ENCODE data around the gene PCDHGA1.
A peak's percentile ranks its signal among the peaks of the same experiment; 100 is the strongest.

The PCDHGA1 gene

DNA sequence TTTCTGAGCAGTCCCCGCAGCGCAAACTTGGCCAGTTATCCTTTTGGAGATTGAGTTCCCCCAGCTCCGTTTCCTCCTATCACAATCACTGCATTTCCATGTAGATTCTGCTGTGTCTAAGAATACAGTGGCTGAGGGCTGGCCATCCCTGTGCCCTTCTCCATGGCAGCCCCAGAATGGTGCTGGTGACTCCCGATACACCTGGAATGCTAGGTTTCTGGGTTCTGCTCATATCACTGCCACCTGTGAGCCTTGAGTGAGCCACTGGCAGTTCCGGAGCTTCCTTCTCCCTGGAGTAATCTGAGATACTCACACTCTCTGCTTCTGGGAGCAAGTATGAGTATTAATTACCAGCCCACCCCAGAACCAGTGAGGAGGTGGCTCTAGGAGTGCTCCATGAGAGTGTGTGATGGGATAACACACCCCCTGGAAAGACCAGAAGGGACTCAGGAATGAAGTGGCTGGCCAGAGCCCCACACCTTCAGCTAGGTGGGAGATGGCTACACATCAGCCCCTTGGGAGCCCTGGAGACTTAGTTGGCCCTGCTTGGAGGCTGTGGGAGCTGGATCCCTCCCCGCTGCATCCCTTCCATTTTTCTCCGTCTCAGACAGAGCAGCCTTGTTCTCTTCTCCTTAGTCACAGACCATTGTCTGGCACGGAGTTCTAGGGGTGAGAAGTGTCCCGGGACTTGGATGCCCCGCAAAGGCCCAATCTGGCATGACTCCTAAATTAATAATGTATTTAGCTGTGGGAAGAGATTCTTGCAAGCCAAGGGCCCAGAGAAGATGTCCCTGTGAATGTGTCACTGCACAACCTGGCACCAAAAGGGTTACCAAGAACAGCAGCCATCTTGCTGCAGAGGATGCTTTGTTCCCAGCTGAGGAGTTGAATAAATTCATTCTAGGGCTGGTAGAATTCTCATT is 163.4 kb downstream of the PCDHGA1 start:
- H3K27me3 ChIP-seq (ENCODE audit: control insufficient read depth, insufficient read depth, low read length, poor library complexity, severe bottlenecking), result no peaks in the 10 kb centered on the region
- 86 to 89% methylated on average over 10 of the region's 10 CpGs for WGBS, 2 experiments
- H3K27ac ChIP-seq (ENCODE audit: insufficient read depth, low read depth, low read length, poor library complexity, severe bottlenecking), result peak overlapping the region; percentile 92
- H3K9me3 ChIP-seq (ENCODE audit: control insufficient read depth, low read length), result no peaks in the 10 kb centered on the region
- no peak overlapping the region for H3K4me3 ChIP-seq (ENCODE audit: insufficient read depth, low read depth, low read length)
- peaks cover 30% of the 10 kb centered on the region for H3K36me3 ChIP-seq (ENCODE audit: control insufficient read depth, insufficient read depth, low read length)
- H3K4me1 ChIP-seq (ENCODE audit: control insufficient read depth, insufficient read depth, low read length), result peaks cover 36% of the 10 kb centered on the region

DNA sequence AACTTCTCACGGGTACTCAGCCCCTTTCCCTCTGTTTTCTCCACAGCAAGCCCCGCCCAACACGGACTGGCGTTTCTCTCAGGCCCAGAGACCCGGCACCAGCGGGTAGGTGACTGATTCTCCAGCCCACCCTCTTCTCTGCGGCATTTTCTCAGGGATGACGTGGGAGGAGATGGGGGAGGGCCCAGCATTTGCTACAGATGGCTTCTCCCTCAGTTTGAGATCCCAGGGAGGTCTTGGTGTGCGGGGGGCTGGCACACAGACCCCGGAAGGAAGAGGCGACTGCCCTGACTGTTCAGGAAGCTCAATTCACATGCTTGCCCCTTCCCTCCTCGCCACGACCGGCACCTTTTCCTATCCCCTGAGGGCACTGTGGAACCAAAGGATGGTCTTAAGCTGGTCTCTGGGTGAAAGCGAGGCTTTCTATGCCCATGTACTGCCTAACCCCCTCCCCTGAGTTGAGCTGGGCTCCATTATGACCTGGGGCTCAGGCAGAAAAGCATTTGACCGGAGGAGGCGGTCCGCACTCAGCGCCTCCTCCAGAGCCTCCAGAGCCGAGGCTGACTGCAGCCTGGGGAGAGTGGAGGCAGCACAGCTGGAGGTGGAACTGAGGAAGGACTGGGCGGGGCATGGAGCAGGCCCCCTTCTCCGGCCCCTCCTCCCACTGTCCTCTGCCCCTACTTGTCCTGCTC is 164.6 kb downstream of the PCDHGA1 start:
- 9 to 12% methylated on average over 22 of the region's 22 CpGs for WGBS, 2 experiments
- Histone ChIP-seq H3K27ac (ENCODE audit: insufficient read depth, low read depth, low read length, poor library complexity, severe bottlenecking) (peak overlapping the region; percentile 92), H3K4me1 (ENCODE audit: control insufficient read depth, insufficient read depth, low read length) (peaks cover 36% of the 10 kb centered on the region)

DNA sequence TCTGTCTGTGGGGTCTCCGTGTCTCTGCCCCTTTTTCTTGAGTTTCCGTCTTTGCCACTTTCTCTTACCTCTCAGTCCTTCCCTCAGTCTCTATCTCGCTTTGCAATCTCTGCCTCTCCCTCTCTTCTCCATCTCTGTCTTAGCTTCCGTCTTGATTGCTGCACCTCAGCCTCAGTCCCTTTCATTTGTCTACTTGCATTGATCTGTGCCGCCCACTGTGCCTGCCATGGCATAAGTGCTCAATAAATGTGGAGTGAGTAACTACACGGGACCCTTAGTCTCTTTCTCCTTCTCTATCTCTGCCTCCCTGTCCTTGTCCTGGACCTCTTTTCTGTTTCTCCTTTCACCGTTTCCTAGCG is 165.1 kb downstream of the PCDHGA1 start:
- Histone ChIP-seq H3K27ac (ENCODE audit: insufficient read depth, low read depth, low read length, poor library complexity, severe bottlenecking) (peak overlapping the region; percentile 92), H3K4me3 (ENCODE audit: insufficient read depth, low read depth, low read length) (no peak overlapping the region), H3K36me3 (ENCODE audit: control insufficient read depth, insufficient read depth, low read length) (peaks cover 18% of the 10 kb centered on the region), H3K9me3 (ENCODE audit: control insufficient read depth, low read length) (no peaks in the 10 kb centered on the region), H3K4me1 (ENCODE audit: control insufficient read depth, insufficient read depth, low read length) (peaks cover 36% of the 10 kb centered on the region), H3K27me3 (ENCODE audit: control insufficient read depth, insufficient read depth, low read length, poor library complexity, severe bottlenecking) (no peaks in the 10 kb centered on the region)
- WGBS, 2 experiments, result 25 to 26% methylated on average over 8 of the region's 8 CpGs

More for the DNA sequence above, 164.6 kb downstream of the PCDHGA1 start:
- peak overlapping the region; percentile 14 for H3K4me3 ChIP-seq (ENCODE audit: insufficient read depth, low read depth, low read length)
- no peaks in the 10 kb centered on the region for H3K9me3 ChIP-seq (ENCODE audit: control insufficient read depth, low read length)
- no peaks in the 10 kb centered on the region for H3K27me3 ChIP-seq (ENCODE audit: control insufficient read depth, insufficient read depth, low read length, poor library complexity, severe bottlenecking)
- H3K36me3 ChIP-seq (ENCODE audit: control insufficient read depth, insufficient read depth, low read length), result peaks cover 21% of the 10 kb centered on the region

DNA sequence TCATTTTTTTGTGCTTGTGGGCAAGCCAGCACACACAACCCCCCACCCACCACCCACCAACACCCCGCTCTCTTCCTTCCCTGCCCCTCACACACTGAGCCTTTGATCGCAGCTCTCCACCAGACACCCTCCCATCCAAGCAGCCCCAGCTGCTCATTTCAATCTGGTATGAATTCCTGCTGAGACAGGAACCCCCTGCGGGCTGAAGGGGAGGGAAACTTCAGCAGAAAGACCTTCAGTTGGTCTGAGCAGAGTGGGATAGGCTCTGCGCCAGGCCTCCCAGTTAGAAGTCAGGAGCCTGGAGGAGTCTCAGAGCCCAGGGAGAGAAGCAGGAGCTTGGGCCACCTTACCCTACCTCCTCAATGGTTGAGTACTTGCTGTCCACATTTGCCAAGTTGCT is 165.7 kb downstream of the PCDHGA1 start:
- no peaks in the 10 kb centered on the region for H3K27me3 ChIP-seq (ENCODE audit: control insufficient read depth, insufficient read depth, low read length, poor library complexity, severe bottlenecking)
- H3K4me3 ChIP-seq (ENCODE audit: insufficient read depth, low read depth, low read length), result no peak overlapping the region
- peaks cover 36% of the 10 kb centered on the region for H3K4me1 ChIP-seq (ENCODE audit: control insufficient read depth, insufficient read depth, low read length)
- WGBS, 2 experiments, result 13 to 15% methylated on average over 4 of the region's 4 CpGs
- H3K36me3 ChIP-seq (ENCODE audit: control insufficient read depth, insufficient read depth, low read length), result peaks cover 12% of the 10 kb centered on the region
- H3K9me3 ChIP-seq (ENCODE audit: control insufficient read depth, low read length), result no peaks in the 10 kb centered on the region
- peak overlapping the region; percentile 92 for H3K27ac ChIP-seq (ENCODE audit: insufficient read depth, low read depth, low read length, poor library complexity, severe bottlenecking)

DNA sequence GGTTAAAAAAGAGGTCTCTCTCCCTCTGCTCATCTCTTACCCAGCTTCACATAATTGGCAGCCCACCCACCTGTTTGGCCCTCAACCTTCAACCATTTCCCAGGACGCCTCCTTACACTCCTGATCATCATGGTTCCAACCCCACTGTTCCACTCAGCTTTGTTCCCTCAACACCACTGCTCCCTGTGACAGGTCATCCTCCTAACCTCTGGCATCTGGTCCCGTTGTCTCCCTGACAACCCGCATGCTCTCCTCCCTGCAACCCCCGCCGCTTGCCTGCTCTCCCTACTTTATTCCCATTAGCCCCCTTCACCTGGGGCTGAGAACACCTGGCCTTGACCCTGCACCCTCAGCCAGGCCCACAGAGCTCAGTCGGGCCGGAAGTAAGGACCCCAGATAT is 171.4 kb downstream of the PCDHGA1 start:
- H3K4me1 ChIP-seq (ENCODE audit: control insufficient read depth, insufficient read depth, low read length), result peaks cover 7% of the 10 kb centered on the region
- H3K27me3 ChIP-seq (ENCODE audit: control insufficient read depth, insufficient read depth, low read length, poor library complexity, severe bottlenecking), result no peaks in the 10 kb centered on the region
- H3K36me3 ChIP-seq (ENCODE audit: control insufficient read depth, insufficient read depth, low read length), result peaks cover 7% of the 10 kb centered on the region
- WGBS, 2 experiments, result 73 to 78% methylated on average over 5 to 7 of the region's 7 CpGs
- no peak overlapping the region for H3K27ac ChIP-seq (ENCODE audit: insufficient read depth, low read depth, low read length, poor library complexity, severe bottlenecking)
- H3K4me3 ChIP-seq (ENCODE audit: insufficient read depth, low read depth, low read length), result no peak overlapping the region
- H3K9me3 ChIP-seq (ENCODE audit: control insufficient read depth, low read length), result no peaks in the 10 kb centered on the region

DNA sequence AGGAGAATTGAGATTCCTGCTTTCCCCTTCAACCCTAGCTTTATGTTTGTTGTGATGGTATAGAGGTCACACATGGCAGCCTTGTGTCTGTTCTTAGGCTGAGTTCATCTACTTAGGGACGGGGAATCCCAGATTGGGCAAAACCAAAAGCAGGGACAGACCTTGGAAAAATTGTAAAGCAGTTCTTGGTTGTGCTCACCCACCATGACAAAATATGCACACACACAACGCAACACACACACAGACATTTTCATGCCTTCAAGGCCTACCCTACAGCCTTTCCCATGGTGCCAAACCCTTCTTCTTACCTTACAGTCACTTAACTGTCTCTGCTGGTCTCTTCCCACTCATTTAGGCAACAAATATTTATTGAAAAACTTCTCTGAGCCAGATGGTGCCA is 173.4 kb downstream of the PCDHGA1 start:
- H3K36me3 ChIP-seq (ENCODE audit: control insufficient read depth, insufficient read depth, low read length), result peaks cover 7% of the 10 kb centered on the region
- no peak overlapping the region for H3K27ac ChIP-seq (ENCODE audit: insufficient read depth, low read depth, low read length, poor library complexity, severe bottlenecking)

DNA sequence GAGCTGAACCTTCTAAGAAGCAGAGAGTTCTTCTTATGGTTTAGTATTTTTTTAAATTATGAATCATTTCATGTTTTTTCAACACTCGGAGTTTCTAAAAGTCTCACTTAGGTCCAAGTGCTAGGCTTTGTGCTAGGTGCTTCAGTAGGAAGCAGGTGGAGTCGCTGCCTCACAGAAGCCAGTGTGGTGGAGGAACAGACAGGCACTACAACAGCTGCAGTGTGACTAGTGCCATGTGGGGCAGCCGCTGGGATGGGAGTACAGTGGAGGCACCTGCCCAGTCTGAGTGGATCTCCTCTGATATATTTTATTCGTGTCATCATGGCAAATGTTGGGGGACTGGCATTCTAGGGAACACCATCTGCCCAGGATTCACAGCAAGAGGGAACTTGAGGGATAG is 173.9 kb downstream of the PCDHGA1 start:
- WGBS, 2 experiments, result 96% methylated on average over 4 of the region's 4 CpGs
- no peaks in the 10 kb centered on the region for H3K27me3 ChIP-seq (ENCODE audit: control insufficient read depth, insufficient read depth, low read length, poor library complexity, severe bottlenecking)
- H3K9me3 ChIP-seq (ENCODE audit: control insufficient read depth, low read length), result no peaks in the 10 kb centered on the region
- no peak overlapping the region for H3K27ac ChIP-seq (ENCODE audit: insufficient read depth, low read depth, low read length, poor library complexity, severe bottlenecking)
- H3K36me3 ChIP-seq (ENCODE audit: control insufficient read depth, insufficient read depth, low read length), result peaks cover 7% of the 10 kb centered on the region
- H3K4me3 ChIP-seq (ENCODE audit: insufficient read depth, low read depth, low read length), result no peak overlapping the region
- peaks cover 27% of the 10 kb centered on the region for H3K4me1 ChIP-seq (ENCODE audit: control insufficient read depth, insufficient read depth, low read length)

More for the DNA sequence above, 173.4 kb downstream of the PCDHGA1 start:
- H3K4me1 ChIP-seq (ENCODE audit: control insufficient read depth, insufficient read depth, low read length), result peaks cover 24% of the 10 kb centered on the region
- no peak overlapping the region for H3K4me3 ChIP-seq (ENCODE audit: insufficient read depth, low read depth, low read length)
- no peaks in the 10 kb centered on the region for H3K9me3 ChIP-seq (ENCODE audit: control insufficient read depth, low read length)
- no peaks in the 10 kb centered on the region for H3K27me3 ChIP-seq (ENCODE audit: control insufficient read depth, insufficient read depth, low read length, poor library complexity, severe bottlenecking)
- WGBS, 2 experiments, result 96 to 97% methylated on average over 2 of the region's 2 CpGs

DNA sequence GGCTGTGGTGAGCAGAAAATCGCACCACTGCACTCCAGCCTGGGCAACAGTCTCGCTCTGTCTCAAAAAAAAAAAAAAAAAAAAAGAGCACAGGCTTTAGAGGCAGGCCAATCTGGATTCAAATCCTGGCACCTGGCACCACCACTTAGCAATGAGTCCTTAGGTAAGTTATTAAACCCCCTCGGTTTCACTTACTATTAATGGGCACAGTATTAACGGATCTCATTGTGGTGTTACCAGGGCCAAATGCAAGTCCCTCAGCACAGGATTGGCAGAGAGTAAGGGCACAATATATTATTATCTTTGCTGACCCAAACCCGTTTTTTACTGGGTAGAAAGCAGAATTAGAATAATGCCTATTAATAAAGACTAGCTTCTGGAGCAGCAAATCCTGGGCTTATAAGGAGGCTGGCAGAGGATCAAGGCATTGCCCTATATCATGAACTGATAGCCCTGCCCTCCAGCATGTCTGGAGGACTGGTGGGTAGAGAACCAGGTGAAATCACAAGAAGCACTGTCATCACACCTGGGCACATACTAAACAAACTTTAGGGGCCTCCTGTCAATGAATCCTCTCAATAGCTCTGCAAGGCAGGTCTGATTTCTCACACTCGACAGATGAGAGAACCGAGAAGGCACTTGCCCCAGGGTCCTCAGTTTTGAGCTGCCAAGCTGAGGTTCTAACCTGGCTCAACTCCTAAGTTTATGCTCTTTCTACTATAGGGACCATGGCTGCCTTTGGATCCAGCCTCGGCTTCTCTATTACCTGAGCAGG is 176.3 kb downstream of the PCDHGA1 start:
- 95% methylated on average over 7 to 8 of the region's 8 CpGs for WGBS, 2 experiments
- peaks cover 33% of the 10 kb centered on the region for H3K4me1 ChIP-seq (ENCODE audit: control insufficient read depth, insufficient read depth, low read length)
- H3K27ac ChIP-seq (ENCODE audit: insufficient read depth, low read depth, low read length, poor library complexity, severe bottlenecking), result peak overlapping the region; percentile 44
- no peak overlapping the region for H3K4me3 ChIP-seq (ENCODE audit: insufficient read depth, low read depth, low read length)
- no peaks in the 10 kb centered on the region for H3K27me3 ChIP-seq (ENCODE audit: control insufficient read depth, insufficient read depth, low read length, poor library complexity, severe bottlenecking)
- H3K36me3 ChIP-seq (ENCODE audit: control insufficient read depth, insufficient read depth, low read length), result peaks cover 29% of the 10 kb centered on the region
- no peaks in the 10 kb centered on the region for H3K9me3 ChIP-seq (ENCODE audit: control insufficient read depth, low read length)

DNA sequence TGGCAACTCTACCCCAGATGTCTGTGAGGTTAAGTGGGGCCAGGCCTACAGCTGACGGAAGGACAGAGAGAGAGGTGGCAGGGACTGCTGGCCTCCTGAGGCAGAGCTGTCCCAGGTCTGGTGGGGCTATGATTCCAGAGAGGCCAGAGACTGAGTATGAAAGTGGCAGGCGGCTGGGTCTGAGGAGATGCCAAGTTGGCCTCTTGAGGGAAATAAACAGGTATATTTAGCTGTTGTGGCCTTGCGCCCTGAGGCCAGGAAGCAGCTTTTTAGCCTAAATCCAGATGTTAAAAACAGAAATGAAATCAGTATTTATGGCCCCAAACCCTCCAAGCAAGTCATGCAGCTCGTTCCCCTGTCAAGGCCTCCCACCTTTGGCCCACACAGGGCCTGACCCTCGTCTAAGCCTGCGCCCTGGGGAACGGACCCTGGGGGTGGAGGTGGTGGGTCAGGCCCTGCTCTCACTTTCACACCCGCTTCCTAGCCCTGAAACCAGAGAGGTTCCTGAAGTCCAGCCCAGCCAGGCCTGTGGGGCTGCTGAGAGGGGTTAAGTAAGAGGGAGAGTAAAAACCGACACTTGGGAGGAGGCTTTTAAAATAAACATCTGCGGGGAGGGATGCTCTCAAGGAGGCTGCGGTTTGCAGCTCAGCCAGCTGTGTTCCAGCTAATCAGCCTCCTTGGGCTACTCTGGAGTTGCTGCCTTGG is 177.2 kb downstream of the PCDHGA1 start:
- Histone ChIP-seq H3K27ac (ENCODE audit: insufficient read depth, low read depth, low read length, poor library complexity, severe bottlenecking) (peak overlapping the region; percentile 80), H3K4me1 (ENCODE audit: control insufficient read depth, insufficient read depth, low read length) (peaks cover 30% of the 10 kb centered on the region), H3K9me3 (ENCODE audit: control insufficient read depth, low read length) (no peaks in the 10 kb centered on the region), H3K4me3 (ENCODE audit: insufficient read depth, low read depth, low read length) (peak overlapping the region; percentile 2), H3K27me3 (ENCODE audit: control insufficient read depth, insufficient read depth, low read length, poor library complexity, severe bottlenecking) (no peaks in the 10 kb centered on the region), H3K36me3 (ENCODE audit: control insufficient read depth, insufficient read depth, low read length) (peaks cover 35% of the 10 kb centered on the region)
- WGBS, 2 experiments, result 55 to 59% methylated on average over 8 to 11 of the region's 11 CpGs

Measured in ectodermal cell (in vitro differentiated cells).